ENCODE measurements around the gene PRPSAP2.
"Not testable (repeated sequence)": the region's sequence is repeated elsewhere in the genome, so short reads cannot be mapped to it uniquely, and the experiment has no call there.

The PRPSAP2 gene

GRCh38 chr17:18889658-18890057, 31.7 kb downstream of the PRPSAP2 start:
- DNase-seq (ENCODE audit: low read depth, low spot score): no peak

- no peak for DNase-seq (ENCODE audit: low read depth, low spot score)
Observed at GRCh38 chr17:18891541-18891940, 33.6 kb downstream of the PRPSAP2 start.

GRCh38 chr17:18896146-18896545, 38.2 kb downstream of the PRPSAP2 start:
- no peak for DNase-seq (ENCODE audit: low read depth, low spot score)

GRCh38 chr17:18896947-18897346, 39.0 kb downstream of the PRPSAP2 start:
- no peak for DNase-seq (ENCODE audit: low read depth, low spot score)

- no peak for DNase-seq (ENCODE audit: low read depth, low spot score)
Observed at GRCh38 chr17:18904482-18904881, 46.6 kb downstream of the PRPSAP2 start.

- no peak for DNase-seq (ENCODE audit: low read depth, low spot score)
Observed at GRCh38 chr17:18905226-18905625, 47.3 kb downstream of the PRPSAP2 start.

- DNase-seq (ENCODE audit: low read depth, low spot score): no peak
Observed at GRCh38 chr17:18910326-18910725, 52.4 kb downstream of the PRPSAP2 start.

- DNase-seq (ENCODE audit: low read depth, low spot score): no peak
Observed at GRCh38 chr17:18910881-18911280, 53.0 kb downstream of the PRPSAP2 start.

GRCh38 chr17:18916816-18917500, 59.0 kb downstream of the PRPSAP2 start:
- DNase-seq (ENCODE audit: low read depth, low spot score): no peak

GRCh38 chr17:18917506-18918032, 59.6 kb downstream of the PRPSAP2 start:
- DNase-seq (ENCODE audit: low read depth, low spot score): no peak

GRCh38 chr17:18919963-18920362, 62.0 kb downstream of the PRPSAP2 start:
- no peak for DNase-seq (ENCODE audit: low read depth, low spot score)

- DNase-seq (ENCODE audit: low read depth, low spot score): no peak
Observed at GRCh38 chr17:18920911-18921441, 63.0 kb downstream of the PRPSAP2 start.

- no peak for DNase-seq (ENCODE audit: low read depth, low spot score)
Observed at GRCh38 chr17:18921485-18921884, 63.6 kb downstream of the PRPSAP2 start.

GRCh38 chr17:18921912-18922451, 64.1 kb downstream of the PRPSAP2 start:
- no peak for DNase-seq (ENCODE audit: low read depth, low spot score)

- not testable (repeated sequence) for DNase-seq (ENCODE audit: low read depth, low spot score)
Observed at GRCh38 chr17:18922596-18922995, 64.7 kb downstream of the PRPSAP2 start.

- no peak for DNase-seq (ENCODE audit: low read depth, low spot score)
Observed at GRCh38 chr17:18925187-18925586, 67.3 kb downstream of the PRPSAP2 start.

GRCh38 chr17:18928628-18929125, 70.7 kb downstream of the PRPSAP2 start:
- DNase-seq (ENCODE audit: low read depth, low spot score): no peak

- no peak for DNase-seq (ENCODE audit: low read depth, low spot score)
Observed at GRCh38 chr17:18932360-18933055, 74.6 kb downstream of the PRPSAP2 start.

GRCh38 chr17:18933102-18934058, 75.4 kb downstream of the PRPSAP2 start:
- peak; percentile 6 for DNase-seq (ENCODE audit: low read depth, low spot score)

- no peak for DNase-seq (ENCODE audit: low read depth, low spot score)
Observed at GRCh38 chr17:18937981-18938691, 80.2 kb downstream of the PRPSAP2 start.

GRCh38 chr17:18938692-18939023, 80.7 kb downstream of the PRPSAP2 start:
- DNase-seq (ENCODE audit: low read depth, low spot score): no peak
